HG03064 (cell line): ENCODE results near the gene IFIT3.
"Not testable (repeated sequence)": the region's sequence is repeated elsewhere in the genome, so short reads cannot be mapped to it uniquely, and the experiment has no call there.

Experiments used
- ATAC-seq: cut with Tn5 transposase; IDR thresholded peaks from one replicate; pipeline ENCODE4 v1.9.1; 2021; ENCODE audit warnings: low read depth; ENCODE audit not compliant: unreplicated experiment

IFIT3 gene

GRCh38 chr10:89302625-89303024 is 25.2 kb upstream of the IFIT3 start:
- no peak for ATAC-seq

- no peak for ATAC-seq
Observed at GRCh38 chr10:89303161-89303560, 24.6 kb upstream of the IFIT3 start.

GRCh38 chr10:89304026-89304425 is 23.8 kb upstream of the IFIT3 start:
- ATAC-seq, result no peak

- no peak for ATAC-seq
Observed at GRCh38 chr10:89304446-89304845, 23.4 kb upstream of the IFIT3 start.

GRCh38 chr10:89304925-89305324 is 22.9 kb upstream of the IFIT3 start:
- no peak for ATAC-seq

GRCh38 chr10:89305766-89306433 is 21.9 kb upstream of the IFIT3 start:
- ATAC-seq, result no peak

- ATAC-seq, result no peak
Observed at GRCh38 chr10:89306434-89307268, 21.1 kb upstream of the IFIT3 start.

GRCh38 chr10:89307269-89307577 is 20.6 kb upstream of the IFIT3 start:
- ATAC-seq, result no peak

- no peak for ATAC-seq
Observed at GRCh38 chr10:89308266-89308665, 19.5 kb upstream of the IFIT3 start.

- no peak for ATAC-seq
Observed at GRCh38 chr10:89308736-89309135, 19.1 kb upstream of the IFIT3 start.

- ATAC-seq, result no peak
Observed at GRCh38 chr10:89309156-89310055, 18.4 kb upstream of the IFIT3 start.

GRCh38 chr10:89310056-89310893 is 17.5 kb upstream of the IFIT3 start:
- no peak for ATAC-seq

- ATAC-seq, result no peak
Observed at GRCh38 chr10:89312973-89313372, 14.8 kb upstream of the IFIT3 start.

- ATAC-seq, result no peak
Observed at GRCh38 chr10:89314676-89315075, 13.1 kb upstream of the IFIT3 start.

- ATAC-seq, result not testable (repeated sequence)
Observed at GRCh38 chr10:89318047-89318446, 9.8 kb upstream of the IFIT3 start.

GRCh38 chr10:89325081-89325480 is 2.7 kb upstream of the IFIT3 start:
- ATAC-seq, result not testable (repeated sequence)

GRCh38 chr10:89325856-89326255 is 1.9 kb upstream of the IFIT3 start:
- not testable (repeated sequence) for ATAC-seq

- no peak for ATAC-seq
Observed at GRCh38 chr10:89329151-89329550, 1.4 kb downstream of the IFIT3 start.

- ATAC-seq, result not testable (repeated sequence)
Observed at GRCh38 chr10:89330014-89330413, 2.2 kb downstream of the IFIT3 start.

- ATAC-seq, result no peak
Observed at GRCh38 chr10:89330537-89331212, 2.9 kb downstream of the IFIT3 start.
